ENCODE data around the gene BCO2.
"Not testable (repeated sequence)": the region's sequence is repeated elsewhere in the genome, so short reads cannot be mapped to it uniquely, and the experiment has no call there.

Gene BCO2, protein sequence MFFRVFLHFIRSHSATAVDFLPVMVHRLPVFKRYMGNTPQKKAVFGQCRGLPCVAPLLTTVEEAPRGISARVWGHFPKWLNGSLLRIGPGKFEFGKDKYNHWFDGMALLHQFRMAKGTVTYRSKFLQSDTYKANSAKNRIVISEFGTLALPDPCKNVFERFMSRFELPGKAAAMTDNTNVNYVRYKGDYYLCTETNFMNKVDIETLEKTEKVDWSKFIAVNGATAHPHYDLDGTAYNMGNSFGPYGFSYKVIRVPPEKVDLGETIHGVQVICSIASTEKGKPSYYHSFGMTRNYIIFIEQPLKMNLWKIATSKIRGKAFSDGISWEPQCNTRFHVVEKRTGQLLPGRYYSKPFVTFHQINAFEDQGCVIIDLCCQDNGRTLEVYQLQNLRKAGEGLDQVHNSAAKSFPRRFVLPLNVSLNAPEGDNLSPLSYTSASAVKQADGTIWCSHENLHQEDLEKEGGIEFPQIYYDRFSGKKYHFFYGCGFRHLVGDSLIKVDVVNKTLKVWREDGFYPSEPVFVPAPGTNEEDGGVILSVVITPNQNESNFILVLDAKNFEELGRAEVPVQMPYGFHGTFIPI

DNA sequence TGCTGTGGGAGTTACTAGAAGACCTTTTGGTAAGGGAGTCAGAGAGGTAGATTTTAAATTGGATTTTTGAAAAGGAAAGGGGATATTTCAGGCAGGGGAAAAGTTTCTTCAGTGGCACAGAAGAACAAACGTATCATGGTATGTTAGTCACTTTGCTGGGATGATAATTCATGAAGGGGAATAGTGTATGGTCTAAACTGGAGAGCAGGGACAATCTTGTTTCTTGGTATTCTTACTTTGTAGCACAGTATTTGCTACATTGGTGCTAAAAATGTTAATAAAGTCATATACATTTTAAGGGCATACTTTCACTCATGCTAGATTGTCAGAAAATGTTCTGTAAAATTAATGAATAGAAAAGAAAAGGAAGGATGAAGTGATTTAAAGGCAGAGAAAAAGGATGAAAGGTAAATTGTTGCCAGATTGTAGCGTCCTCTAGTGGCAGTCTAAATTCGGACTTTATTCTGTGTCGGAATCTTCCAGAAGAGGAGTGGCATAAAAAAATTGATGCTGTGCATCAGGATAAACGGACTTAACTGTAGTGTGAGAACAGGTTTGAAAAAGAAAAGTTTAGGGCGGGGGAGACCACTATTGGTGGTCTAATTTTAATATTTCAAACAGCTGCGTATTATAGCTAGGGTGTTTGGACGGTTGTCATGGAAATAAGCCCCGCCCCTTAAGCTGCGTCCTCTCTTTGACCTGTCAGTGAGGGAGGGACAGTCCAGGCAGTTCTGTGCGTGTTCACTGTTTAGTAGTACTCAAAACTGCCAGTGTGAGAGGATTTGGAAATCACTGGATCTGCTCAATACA is at the start of gene BCO2:
Gene BCO2 (plus strand): TSS at position 724 of the 810 bp plus-strand sequence. CDS start 90 bp downstream, outside the sequence.
- DNase-seq (ENCODE audit: low read depth): peak; percentile 4

DNA sequence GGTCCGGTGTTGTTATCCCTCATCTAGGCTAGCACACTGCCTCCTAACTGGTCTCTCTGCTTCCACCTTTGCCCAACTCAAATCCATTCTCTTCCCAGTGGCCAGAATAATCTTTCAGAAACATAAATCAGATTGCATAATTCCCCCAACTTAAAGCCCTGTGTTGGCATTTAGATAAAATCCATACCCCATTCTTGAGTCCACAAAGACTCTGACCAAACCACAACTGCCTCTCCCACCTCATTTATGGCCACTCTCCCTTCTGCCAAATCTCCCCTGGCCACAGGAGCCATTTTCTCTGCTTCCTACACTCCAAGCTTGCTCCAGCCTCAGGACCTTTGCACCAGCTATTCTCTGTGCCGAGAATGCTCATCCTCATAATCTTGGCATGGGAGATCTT is 48.3 kb upstream of the BCO2 start:
- no peak for DNase-seq (ENCODE audit: low read depth)

DNA sequence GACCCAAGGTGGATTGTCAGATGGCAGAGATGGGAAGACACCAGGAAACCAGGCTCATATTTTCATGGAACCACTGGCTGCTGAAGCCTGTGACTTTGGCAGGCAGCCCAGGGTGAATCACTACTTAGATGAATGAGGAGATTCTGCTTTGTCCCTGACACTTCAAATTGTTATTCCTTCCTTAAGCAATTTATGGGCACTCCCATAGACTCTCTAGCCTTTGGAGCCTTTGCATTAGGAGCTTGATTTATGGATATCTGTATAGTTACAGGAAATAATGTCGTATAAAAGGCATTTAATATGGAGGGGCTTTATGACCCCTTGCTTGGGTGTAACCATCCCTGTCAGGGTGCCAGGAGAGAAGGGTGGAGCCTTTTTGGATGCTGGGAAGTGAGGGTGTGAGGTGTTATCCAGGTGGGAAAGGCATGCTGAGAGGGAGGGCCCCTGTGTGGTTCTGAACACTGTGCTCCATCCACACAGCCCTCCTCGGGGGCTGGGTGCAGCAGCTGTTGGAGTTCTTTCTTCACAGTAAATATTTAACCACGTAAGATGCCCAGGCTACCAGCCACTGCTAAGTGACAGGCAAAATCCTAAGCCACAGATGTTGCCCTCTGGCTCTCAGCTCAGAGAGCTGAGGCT is 46.7 kb upstream of the BCO2 start:
- DNase-seq (ENCODE audit: low read depth): no peak

DNA sequence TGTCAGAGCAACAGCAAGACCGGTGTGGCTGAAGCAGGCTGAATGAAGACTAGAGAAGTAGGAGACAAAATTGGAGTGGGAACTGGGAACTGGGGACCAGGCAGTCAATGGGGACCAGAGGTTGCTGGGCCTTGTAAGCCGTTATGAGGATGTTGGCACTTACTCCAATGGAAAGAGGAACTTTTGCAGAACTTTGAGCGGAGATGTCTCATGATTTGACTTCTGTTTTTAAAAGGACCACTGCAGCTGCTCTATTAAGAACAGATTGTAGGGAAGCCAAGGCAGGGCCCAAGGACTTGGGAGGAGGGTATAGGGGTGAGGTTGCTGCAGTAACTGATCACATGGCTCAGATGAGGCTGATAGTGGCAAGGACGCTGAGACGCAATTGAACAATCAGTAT is 45.7 kb upstream of the BCO2 start:
- no peak for DNase-seq (ENCODE audit: low read depth)

DNA sequence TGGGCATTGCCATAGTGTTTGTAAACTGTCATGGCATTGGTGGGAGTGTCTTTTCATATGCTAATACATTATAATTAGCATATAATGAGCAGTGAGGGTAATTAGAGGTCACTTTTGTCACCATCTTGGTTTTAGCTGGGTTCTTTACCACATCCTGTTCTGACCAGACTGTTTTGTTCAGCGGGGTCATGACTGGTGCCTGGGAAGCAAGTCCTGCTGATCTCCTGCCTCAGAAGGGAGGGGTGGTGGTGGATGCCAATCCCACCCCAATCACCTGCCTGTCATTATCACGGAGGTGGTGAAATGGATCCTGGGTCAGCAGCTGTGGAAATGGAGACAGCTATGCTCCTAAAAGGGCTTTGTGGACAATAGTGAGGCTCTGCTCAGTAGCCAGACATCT is 42.6 kb upstream of the BCO2 start:
- no peak for DNase-seq (ENCODE audit: low read depth)

DNA sequence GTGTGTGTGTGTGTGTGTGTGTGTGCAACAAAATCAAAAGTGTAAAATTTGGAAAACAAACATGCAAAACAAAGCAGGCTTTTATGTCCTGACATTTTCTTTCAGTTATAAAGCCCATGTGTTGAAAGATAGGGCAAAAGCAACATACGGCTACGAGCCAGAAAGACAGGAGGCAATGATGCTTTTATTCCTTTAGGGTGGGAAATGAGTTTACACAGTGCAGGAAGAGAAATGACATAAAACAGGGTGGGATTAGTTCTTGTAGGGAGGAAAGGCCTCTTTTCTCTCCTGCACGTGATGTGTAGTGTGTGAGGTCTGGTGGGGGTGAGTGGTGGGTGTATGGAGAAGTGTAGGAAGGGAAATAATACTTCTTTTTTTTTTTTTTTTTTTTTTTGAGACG is 40.8 kb upstream of the BCO2 start:
- DNase-seq (ENCODE audit: low read depth): no peak

DNA sequence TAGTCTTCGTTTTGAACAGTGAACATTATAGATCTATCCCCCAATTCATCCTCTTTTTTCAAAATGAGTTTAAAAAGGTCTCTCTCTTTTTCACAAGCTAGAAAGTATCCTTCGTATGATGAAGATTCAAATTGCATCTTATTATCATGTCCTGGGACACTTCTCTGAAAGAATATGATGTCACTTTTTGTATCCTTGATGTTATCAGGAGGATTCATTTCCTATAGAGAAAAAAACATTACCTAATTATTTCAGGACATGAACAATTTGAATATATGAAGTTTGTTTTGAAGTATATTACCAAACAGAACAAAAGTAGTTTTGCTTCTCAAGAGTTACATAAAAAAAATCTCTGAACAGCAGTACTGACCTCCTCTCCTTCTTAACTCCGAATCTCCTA is 31.7 kb upstream of the BCO2 start:
- no peak for DNase-seq (ENCODE audit: low read depth)

DNA sequence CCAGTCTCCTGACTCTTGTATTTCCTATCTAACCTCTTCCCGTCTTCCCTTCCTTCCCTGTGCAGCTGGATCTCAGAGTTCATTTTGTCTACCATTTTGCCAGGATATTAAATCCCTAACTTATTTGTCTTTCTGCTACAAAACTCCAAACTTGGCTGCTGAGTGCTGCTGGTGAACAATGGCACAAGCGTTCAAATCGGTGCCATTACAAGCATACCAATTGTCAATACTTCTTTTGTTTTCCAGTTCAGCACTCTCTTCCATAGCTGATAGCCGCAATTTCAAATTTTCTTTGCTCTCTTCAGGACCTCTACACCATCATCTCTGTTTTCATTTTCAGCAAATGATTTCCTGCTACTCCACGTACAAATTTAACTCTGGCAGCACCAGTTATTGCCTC is 24.8 kb upstream of the BCO2 start:
- DNase-seq (ENCODE audit: low read depth): no peak

DNA sequence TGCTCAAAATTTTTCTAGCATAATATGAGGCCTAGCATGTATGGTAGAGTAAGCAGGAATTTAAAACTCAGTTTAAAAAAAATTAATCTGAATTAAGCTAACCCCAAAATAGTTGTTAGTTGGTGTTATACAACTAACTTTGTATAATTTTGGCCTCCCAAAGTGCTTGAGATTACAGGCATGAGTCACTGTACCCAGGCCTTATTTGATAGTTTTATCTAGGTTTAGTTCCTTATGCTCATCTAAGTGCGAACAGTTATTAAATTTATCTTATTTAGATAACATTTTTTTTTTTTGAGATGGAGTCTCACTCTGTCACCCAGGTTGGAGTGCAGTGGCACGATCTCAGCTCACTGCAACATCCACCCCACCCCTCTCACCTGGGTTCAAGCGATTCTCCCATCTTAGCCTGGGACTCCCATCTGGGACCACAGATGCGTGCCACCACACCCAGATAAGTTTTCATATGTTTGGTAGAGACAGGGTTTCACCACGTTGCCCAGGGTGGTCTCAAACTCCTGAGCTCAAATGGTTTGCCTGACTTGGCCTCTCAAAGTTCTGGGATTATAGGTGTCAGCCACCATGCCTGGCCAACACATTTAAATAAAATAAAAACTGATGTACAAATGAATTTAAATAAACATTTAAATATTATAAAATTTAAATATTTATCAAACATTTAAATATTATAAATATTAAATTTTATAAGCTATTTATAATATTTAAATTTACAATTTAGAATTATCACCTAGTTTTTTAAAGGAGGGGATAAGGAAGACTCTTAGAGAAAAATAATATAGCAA is 19.0 kb upstream of the BCO2 start:
- DNase-seq (ENCODE audit: low read depth): no peak

DNA sequence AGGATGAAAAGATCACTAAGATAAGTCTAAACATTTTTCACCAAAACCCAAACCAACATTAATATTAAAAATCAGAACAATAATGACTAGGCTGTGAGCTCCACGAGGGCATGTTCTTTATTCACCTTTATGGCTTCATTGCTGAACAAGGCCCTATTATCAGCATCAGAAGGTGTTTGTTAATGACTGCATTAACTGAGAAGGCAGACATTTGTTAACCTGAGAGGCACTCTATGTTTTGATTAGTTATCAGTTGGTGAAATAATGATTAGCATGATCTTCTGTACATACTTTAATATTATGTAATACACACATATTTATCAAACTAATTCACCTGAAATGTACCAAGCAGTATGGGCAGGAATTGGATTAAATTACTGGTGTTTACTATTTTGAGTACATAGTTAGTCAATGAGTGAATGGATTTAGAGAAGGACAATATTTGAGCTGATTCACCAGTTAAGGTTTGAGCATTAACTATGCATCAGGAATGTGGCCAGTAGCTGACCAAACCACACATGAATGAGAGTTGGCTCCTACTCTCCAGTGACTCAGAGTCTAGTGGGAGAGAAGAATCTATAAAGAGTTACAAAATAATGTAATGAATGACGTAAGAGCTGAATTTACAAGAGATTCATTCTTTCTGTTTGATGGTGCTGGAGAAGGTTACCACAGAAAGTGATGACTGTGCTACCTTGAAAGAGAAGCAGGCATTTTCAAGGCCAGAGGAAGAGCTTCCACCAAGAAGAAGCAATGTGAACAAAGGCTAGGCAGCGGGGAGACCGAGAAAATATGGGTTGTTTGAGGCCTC is 18.2 kb upstream of the BCO2 start:
- no peak for DNase-seq (ENCODE audit: low read depth)

DNA sequence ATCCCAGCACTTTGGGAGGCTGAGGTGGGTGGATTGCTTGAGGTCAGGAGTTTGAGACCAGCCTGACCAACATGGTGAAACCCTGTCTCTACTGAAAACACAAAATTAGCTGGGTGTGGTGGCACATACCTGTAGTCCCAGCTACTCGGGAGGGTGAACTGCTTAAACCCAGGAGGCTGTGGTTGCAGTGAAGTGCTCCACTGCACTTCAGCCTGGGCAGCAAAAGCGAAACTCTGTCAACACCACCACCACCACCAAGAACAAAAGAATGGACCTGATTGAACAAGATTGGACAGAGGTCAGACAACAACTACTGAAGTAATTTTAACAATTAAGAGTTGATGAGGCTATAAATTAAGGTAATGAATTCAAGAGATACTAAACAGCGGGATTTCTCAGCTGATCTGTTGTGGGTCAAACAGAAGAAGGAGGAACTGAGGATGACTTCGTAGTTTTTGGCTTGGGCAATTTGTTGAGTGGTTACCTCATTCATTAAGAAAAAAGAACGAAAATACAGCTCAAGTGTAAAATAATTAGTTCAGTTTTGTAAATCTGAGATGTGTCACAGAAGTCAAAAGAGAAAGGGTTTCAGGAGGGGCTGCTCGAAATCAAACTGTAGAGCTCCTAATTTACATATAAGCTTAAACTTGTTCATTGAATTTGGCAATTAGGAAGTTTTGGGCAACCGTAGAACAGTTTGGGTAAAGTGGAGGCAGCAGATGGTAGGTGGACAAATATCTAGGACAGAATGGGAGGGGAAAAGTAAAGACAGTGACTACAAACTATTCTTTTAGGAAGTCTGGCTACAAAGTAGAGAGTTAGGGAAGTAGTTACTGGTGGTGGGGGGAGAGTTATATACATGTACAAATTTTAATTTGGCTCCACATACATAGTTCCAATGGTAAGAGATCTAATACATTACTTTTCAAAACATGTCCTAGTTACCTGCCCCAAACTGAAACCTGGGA is 15.9 kb upstream of the BCO2 start:
- no peak for DNase-seq (ENCODE audit: low read depth)

DNA sequence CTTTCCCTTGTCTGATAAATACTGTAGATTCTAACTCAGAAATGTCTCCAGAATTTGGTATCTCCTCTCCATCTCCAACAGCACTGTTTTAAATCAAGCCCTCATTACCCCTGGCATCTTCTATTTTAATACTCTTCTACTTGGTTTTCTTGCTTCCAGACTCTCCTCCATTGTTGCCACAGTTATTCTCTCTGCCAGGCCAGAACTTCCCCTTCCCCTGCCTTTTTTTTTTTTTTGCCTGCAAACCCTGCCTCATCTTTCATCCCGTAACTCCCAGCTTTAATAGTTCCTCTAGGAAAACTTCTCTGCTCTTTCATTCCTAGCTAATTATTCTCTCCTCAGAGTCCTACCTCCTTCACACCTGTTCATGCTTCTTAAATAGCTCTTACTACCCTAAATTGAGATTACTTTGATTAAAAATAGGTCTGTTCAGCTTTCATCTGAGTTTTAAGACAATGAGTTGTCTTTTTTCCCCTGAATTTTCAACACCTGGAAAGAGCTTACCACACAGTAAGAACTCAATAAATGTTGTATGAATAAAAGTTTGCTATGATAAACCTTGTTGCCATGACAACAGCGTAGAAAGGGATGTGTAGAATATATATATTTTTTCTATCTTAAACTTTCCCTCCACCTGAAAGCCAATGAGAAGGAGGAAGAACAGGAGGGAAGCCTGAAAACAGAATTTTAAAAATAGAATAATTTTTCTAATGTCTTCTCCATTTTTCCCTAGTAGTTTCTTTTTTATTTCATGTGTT is 15.0 kb upstream of the BCO2 start:
- DNase-seq (ENCODE audit: low read depth): no peak

DNA sequence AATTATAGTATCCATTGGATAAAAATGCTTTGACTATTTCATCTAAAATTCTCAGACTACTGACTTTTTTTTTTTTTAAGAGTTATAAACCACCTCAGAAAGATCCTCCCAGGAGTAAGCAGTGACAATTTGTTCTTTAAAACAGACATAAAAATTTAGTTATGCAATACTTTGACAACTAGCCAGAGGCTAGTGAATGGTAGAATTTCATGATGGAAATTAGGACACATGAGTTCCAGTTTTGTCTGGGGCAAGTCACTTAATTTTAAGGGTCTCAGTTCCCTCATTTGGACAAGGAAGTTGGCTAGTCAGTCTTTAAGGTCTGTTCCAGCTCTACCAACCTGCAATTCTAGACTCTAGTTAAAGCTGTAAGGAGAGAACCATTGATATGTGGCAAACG is 14.3 kb upstream of the BCO2 start:
- DNase-seq (ENCODE audit: low read depth): no peak

DNA sequence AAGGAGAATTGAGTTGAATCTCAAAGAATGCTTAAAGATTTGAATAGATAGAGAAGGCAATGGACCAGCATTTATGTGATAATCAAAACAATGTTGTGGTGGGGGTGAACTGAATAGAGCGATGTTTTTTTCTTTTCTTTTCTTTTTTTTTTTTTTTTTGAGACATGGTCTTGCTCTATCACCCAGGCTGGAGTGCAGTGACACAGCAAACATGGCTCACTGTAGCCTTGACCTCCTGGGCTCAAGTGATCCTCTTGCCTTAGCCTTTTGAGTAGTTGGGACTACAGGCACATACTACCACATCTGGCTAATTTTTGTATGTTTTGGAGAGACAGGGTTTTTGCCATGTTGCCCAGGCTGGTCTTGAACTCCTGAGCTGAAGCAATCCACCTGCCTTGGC is 13.1 kb upstream of the BCO2 start:
- not testable (repeated sequence) for DNase-seq (ENCODE audit: low read depth)

DNA sequence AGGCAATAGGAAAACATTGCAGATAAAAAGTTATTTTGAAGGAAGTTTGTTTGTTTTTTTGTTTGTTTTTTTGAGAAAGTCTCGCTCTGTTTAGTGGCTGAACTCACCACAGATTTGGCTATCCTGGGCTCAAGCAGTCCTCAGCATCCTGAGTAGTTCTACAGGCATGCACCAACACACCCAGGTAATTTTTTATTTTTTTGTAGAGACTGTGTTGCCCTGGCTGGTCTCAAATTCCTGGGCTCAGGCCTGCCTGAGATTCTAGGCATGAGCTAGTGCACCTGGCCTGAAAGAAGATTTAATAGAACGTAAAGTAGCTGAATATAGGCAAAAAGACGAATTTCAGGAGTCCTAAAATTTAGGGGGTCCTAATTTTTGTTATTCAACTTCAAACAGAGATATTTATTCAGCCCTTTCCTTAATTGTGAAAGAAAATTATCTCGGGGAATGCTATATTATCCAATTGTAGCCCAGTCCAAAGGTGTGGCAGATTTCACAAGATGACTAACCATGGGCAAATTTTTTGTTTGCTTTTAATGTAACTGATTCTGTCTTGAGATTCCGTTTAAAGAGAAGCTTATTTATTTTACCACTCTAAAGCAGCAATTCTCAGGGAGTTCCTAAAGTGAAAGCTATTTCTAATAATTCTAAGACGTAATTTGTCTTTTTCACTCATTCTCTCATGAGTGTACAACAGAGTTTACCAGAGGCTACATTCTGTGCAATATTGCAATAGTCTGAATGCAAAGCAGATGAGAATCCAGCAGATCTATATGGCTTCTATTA is 12.4 kb upstream of the BCO2 start:
- DNase-seq (ENCODE audit: low read depth): no peak

DNA sequence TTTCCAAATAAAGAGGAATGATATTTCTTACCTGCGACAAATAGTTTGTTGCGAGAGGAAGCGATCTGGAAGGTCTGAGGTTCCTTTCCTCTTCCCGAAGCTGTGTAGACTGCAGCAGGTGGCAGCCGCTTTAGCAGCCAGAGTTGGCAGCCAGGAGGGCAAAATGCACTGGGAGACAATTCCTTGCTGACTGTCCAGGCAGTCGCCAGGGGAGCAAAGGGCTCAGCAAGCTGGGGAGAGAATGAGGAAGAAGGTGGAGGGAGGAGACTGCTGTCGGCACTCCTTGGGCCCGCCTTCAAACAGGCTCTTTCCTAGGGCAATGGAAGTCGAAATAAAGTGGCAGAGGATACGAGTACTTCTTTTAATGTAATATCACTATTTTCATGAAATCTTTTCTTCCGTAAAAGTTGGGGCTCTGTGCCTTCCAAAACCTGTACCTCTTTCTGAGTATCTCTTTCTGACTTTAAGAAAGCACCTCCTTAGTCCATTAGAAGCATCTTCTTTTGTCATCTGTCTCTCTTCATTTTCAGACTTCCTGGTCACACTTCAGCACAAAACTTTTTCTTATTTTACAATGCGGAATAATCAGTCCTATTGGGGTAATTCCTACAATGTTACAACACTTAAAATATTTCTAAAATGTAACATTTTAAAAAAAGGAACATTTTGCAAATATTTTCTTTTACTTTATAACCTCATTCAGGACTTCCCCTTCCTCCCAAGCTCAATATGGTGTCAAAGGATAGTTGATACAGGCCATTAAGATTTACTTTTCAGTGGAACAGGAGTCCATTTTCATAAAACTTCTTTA is 11.2 kb upstream of the BCO2 start, which contains the start of gene IL18:
Gene IL18 (minus strand): TSS at position 220 of the 811 bp plus-strand sequence. CDS start 9,041 bp downstream, outside the sequence.
- DNase-seq (ENCODE audit: low read depth): no peak

DNA sequence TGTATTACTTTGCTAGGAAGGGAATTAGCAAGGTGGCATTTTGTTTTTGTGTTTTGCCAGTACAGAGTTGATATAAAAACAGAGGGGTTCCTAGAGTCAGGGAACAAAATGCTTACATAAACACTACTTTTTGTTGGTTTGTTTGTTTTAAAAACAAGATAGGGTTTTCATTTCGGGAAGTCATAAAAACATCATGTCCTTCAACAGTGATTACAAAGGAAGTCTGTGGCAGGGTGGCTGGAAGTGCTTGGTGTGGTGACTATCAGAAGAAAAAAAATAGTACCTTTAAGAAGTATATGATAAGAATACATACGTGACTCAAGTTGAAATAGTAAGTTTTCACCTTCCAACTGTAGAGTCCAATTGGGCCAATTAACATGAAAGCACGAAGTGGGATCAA is 10.3 kb upstream of the BCO2 start:
- no peak for DNase-seq (ENCODE audit: low read depth)
